ENCODE results near the gene FBXL7.

FBXL7 gene

GRCh38 chr5:15762668-15763067 is 262.7 kb downstream of the FBXL7 start:
- DNase-seq (ENCODE audit: low read depth in 2 of 2) = no peak

- no peak for DNase-seq (ENCODE audit: low read depth in 2 of 2)
These were observed 263.8 kb downstream of the FBXL7 start for GRCh38 chr5:15763754-15764153.

GRCh38 chr5:15768936-15769335 is 269.0 kb downstream of the FBXL7 start:
- no peak for DNase-seq (ENCODE audit: low read depth in 2 of 2)

GRCh38 chr5:15772131-15772530 is 272.2 kb downstream of the FBXL7 start:
- no peak for DNase-seq (ENCODE audit: low read depth in 2 of 2)

GRCh38 chr5:15774632-15775031 is 274.7 kb downstream of the FBXL7 start:
- DNase-seq (ENCODE audit: low read depth in 2 of 2) = no peak

- DNase-seq (ENCODE audit: low read depth in 2 of 2) = no peak
These were observed 276.4 kb downstream of the FBXL7 start for GRCh38 chr5:15776346-15776745.

GRCh38 chr5:15783734-15784133 is 283.8 kb downstream of the FBXL7 start:
- no peak for DNase-seq (ENCODE audit: low read depth in 2 of 2)

- DNase-seq (ENCODE audit: low read depth in 2 of 2) = no peak
These were observed 285.6 kb downstream of the FBXL7 start for GRCh38 chr5:15785531-15785981.

- DNase-seq (ENCODE audit: low read depth in 2 of 2) = no peak
These were observed 286.3 kb downstream of the FBXL7 start for GRCh38 chr5:15786326-15786725.

- no peak for DNase-seq (ENCODE audit: low read depth in 2 of 2)
These were observed 286.9 kb downstream of the FBXL7 start for GRCh38 chr5:15786884-15787283.

GRCh38 chr5:15787681-15788080 is 287.7 kb downstream of the FBXL7 start:
- DNase-seq (ENCODE audit: low read depth in 2 of 2) = no peak

GRCh38 chr5:15789642-15790041 is 289.7 kb downstream of the FBXL7 start:
- DNase-seq (ENCODE audit: low read depth in 2 of 2) = no peak

GRCh38 chr5:15790446-15791018 is 290.6 kb downstream of the FBXL7 start:
- DNase-seq (ENCODE audit: low read depth in 2 of 2) = no peak

GRCh38 chr5:15791274-15791673 is 291.3 kb downstream of the FBXL7 start:
- DNase-seq (ENCODE audit: low read depth in 2 of 2) = no peak

- DNase-seq (ENCODE audit: low read depth in 2 of 2) = no peak
These were observed 291.9 kb downstream of the FBXL7 start for GRCh38 chr5:15791859-15792258.

- DNase-seq (ENCODE audit: low read depth in 2 of 2) = no peak
These were observed 294.3 kb downstream of the FBXL7 start for GRCh38 chr5:15794052-15794985.

- DNase-seq (ENCODE audit: low read depth in 2 of 2) = no peak
These were observed 296.1 kb downstream of the FBXL7 start for GRCh38 chr5:15796096-15796495.

- no peak for DNase-seq (ENCODE audit: low read depth in 2 of 2)
These were observed 296.6 kb downstream of the FBXL7 start for GRCh38 chr5:15796557-15796956.

GRCh38 chr5:15797116-15797515 is 297.1 kb downstream of the FBXL7 start:
- DNase-seq (ENCODE audit: low read depth in 2 of 2) = no peak

- no peak for DNase-seq (ENCODE audit: low read depth in 2 of 2)
These were observed 298.0 kb downstream of the FBXL7 start for GRCh38 chr5:15798006-15798405.

- DNase-seq (ENCODE audit: low read depth in 2 of 2) = no peak
These were observed 299.0 kb downstream of the FBXL7 start for GRCh38 chr5:15799014-15799413.

GRCh38 chr5:15799612-15800011 is 299.6 kb downstream of the FBXL7 start:
- no peak for DNase-seq (ENCODE audit: low read depth in 2 of 2)

GRCh38 chr5:15803280-15803679 is 303.3 kb downstream of the FBXL7 start:
- DNase-seq (ENCODE audit: low read depth in 2 of 2) = no peak
